Hepatocyte (in vitro differentiated cells): ENCODE measurements around the gene TUBB3. TPM values are rescaled to one million over a fixed set of nuclear protein-coding genes. Genes with fewer than 3 reads are reported as not detected.

Source experiments
- DNase-seq: peaks from one replicate; pipeline ENCODE4 v3.0.0-alpha.2; 2016; ENCODE audit warnings: low spot score
- H2AFZ ChIP-seq: fragments of 200-600 bp; sonication (generic); 2 replicates; pipeline ENCODE4 v1.6.0; 2016; ENCODE audit warnings: antibody characterized with exemption, mild to moderate bottlenecking
- H3K27ac ChIP-seq: fragments of 200-600 bp; sonication (generic); 2 replicates; pipeline ENCODE4 v1.5.1; 2016; ENCODE audit warnings: mild to moderate bottlenecking
- H3K27me3 ChIP-seq: fragments of 200-600 bp; sonication (generic); 2 replicates; pipeline ENCODE4 v1.6.1; 2016
- H3K36me3 ChIP-seq: fragments of 200-600 bp; sonication (generic); replicated peaks from 2 replicates; pipeline ENCODE4 v1.5.1; 2016; ENCODE audit warnings: low read depth; ENCODE audit not compliant: insufficient read depth
- H3K4me1 ChIP-seq: fragments of 200-600 bp; sonication (generic); 2 replicates; pipeline ENCODE4 v1.5.1; 2016; ENCODE audit warnings: mild to moderate bottlenecking, moderate library complexity; ENCODE audit not compliant: insufficient read depth
- H3K4me2 ChIP-seq: fragments of 200-600 bp; sonication (generic); 2 replicates; pipeline ENCODE4 v1.6.0; 2016
- H3K4me3 ChIP-seq: fragments of 200-600 bp; sonication (generic); 2 replicates; pipeline ENCODE4 v1.5.1; 2016; ENCODE audit warnings: mild to moderate bottlenecking
- H3K79me2 ChIP-seq: fragments of 200-600 bp; sonication (generic); 2 replicates; pipeline ENCODE4 v1.6.0; 2017; ENCODE audit warnings: mild to moderate bottlenecking
- H3K9me2 ChIP-seq: fragments of 200-600 bp; sonication (generic); replicated peaks from 2 replicates; pipeline ENCODE4 v1.6.0; 2017; ENCODE audit warnings: mild to moderate bottlenecking; ENCODE audit not compliant: insufficient read depth
- H3K9me3 ChIP-seq: fragments of 200-600 bp; sonication (generic); 2 replicates; pipeline ENCODE4 v1.5.1; 2016; ENCODE audit warnings: low read depth, mild to moderate bottlenecking
- H4K20me1 ChIP-seq: fragments of 200-600 bp; sonication (generic); 2 replicates; pipeline ENCODE4 v1.6.0; 2016; ENCODE audit warnings: mild to moderate bottlenecking; ENCODE audit not compliant: insufficient read depth, poor library complexity, severe bottlenecking
- EZH2 ChIP-seq: fragments of 200-600 bp; sonication (generic); IDR thresholded peaks from 2 replicates; pipeline ENCODE4 v1.6.1; 2016; ENCODE audit warnings: antibody characterized with exemption, mild to moderate bottlenecking, borderline replicate concordance
- EZH2phosphoT487 ChIP-seq: fragments of 200-600 bp; sonication (generic); IDR thresholded peaks from one replicate; pipeline ENCODE4 v1.6.1; 2018; ENCODE audit warnings: antibody characterized with exemption, mild to moderate bottlenecking, low read depth, moderate library complexity; ENCODE audit not compliant: unreplicated experiment, severe bottlenecking
- WGBS: methylation state at CpG from one replicate; pipeline ENCODE4 v1.1.6; 2016; ENCODE audit warnings: low lambda C conversion rate; ENCODE audit errors: missing lambda C conversion rate; 5-methylcytosine and 5-hydroxymethylcytosine counted together
- polyA plus RNA-seq: library from polyadenylated mRNA; unstranded; fragments of >200 nt; fragmentation: Nextera tagmentation; extraction: Ambion mirVana; gene quantifications from 2 replicates; pipeline ENCODE4 v1.2.1, GENCODE V29; 2016
- total RNA-seq: library from RNA; depleted of rRNA; stranded (reverse); fragments of >200 nt; gene quantifications from 2 replicates; pipeline ENCODE4 v1.2.3, GENCODE V29; 2014
- TF ChIP-seq, protein P1 (sequence below): fragments of 200-600 bp; sonication (generic); IDR thresholded peaks from 2 replicates; pipeline ENCODE4 v1.5.1; 2016; ENCODE audit warnings: antibody characterized with exemption, mild to moderate bottlenecking; ENCODE audit not compliant: poor library complexity

TUBB3 gene
- total and polyA plus RNA-seq, 2 experiments from 2014 or later, result 69.3 to 87.2 TPM

DNA sequence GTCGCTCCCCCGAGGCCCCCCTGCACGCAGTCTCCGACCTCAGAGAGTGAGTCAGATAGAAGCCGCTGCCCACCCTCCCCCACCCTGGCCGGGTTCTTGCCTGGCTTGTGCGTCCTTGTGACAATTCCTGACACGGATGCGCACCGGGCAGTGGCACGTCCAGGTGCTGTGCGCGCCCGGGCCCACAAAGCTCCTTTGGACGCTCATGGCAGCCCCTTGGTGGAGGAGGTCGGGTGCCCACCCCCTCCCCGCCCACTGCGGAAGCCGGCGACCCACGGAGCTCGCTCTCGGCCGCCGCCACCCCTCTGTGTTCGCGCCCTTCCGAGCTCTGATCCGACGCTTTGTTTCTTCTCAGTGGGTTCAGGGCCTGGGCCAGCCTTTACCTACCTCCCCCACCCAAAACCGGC, 662 bp upstream of the TUBB3 start:
- TF ChIP-seq EZH2phosphoT487, result no peak
- TF ChIP-seq, protein P1, sequence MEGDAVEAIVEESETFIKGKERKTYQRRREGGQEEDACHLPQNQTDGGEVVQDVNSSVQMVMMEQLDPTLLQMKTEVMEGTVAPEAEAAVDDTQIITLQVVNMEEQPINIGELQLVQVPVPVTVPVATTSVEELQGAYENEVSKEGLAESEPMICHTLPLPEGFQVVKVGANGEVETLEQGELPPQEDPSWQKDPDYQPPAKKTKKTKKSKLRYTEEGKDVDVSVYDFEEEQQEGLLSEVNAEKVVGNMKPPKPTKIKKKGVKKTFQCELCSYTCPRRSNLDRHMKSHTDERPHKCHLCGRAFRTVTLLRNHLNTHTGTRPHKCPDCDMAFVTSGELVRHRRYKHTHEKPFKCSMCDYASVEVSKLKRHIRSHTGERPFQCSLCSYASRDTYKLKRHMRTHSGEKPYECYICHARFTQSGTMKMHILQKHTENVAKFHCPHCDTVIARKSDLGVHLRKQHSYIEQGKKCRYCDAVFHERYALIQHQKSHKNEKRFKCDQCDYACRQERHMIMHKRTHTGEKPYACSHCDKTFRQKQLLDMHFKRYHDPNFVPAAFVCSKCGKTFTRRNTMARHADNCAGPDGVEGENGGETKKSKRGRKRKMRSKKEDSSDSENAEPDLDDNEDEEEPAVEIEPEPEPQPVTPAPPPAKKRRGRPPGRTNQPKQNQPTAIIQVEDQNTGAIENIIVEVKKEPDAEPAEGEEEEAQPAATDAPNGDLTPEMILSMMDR, result no peak
- no peak for TF ChIP-seq EZH2
- H3K4me3 ChIP-seq, result peak overlapping the region; percentile 58
- H3K27ac ChIP-seq, result peak overlapping the region; percentile 99
- DNase-seq, result peak; percentile 94
- H2AFZ ChIP-seq, result peak overlapping the region; percentile 85
- peaks cover 39% of the 10 kb centered on the region for H3K4me1 ChIP-seq
- 2% methylated on average over 25 of the region's 31 CpGs for whole genome bisulfite sequencing
- H3K27me3 ChIP-seq, result peaks cover 6% of the 10 kb centered on the region
- no peaks in the 10 kb centered on the region for H3K9me2 ChIP-seq
- no peaks in the 10 kb centered on the region for H3K36me3 ChIP-seq
- peak overlapping the region; percentile 84 for H3K4me2 ChIP-seq
- peaks cover 27% of the 10 kb centered on the region for H4K20me1 ChIP-seq
- H3K79me2 ChIP-seq, result peaks cover 11% of the 10 kb centered on the region
- H3K9me3 ChIP-seq, result no peaks in the 10 kb centered on the region

DNA sequence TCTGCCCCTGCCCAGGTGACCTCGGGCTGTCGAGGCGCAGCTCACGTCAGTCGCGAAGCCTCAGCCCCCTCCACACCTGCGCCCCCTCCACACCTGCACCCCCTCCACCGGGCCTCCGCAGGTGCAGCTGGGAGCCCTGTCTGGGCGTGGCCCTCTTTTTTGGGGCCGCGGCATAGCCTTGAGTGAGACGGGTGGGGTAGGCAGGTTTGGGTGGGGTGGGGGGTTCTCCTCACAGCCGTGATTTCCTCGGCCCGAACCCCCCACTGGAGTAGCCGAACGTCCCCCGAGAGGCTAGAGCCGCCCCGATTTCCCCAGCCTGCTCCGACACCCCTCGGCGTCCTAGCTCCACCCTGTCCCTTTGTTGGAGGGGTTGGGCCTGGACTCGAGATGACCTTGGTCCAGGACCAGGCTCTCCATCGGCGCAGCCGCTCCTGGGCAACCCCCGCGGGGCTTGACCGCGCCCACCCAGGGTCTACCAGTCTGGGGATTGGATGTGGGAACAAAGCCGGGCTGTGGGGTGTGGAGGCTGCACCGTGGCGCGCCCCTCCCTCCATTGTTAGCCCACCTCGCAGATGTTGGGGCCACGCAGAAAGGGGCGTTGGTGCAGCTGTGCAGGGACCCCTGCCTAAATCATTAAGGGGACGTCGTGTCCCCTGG, 626 bp downstream of the TUBB3 start:
- H3K79me2 ChIP-seq, result peaks cover 16% of the 10 kb centered on the region
- H2AFZ ChIP-seq, result no peak overlapping the region
- peaks cover 31% of the 10 kb centered on the region for H3K4me1 ChIP-seq
- WGBS, result 3% methylated on average over 26 of the region's 41 CpGs
- H3K36me3 ChIP-seq, result no peaks in the 10 kb centered on the region
- H3K9me3 ChIP-seq, result no peaks in the 10 kb centered on the region
- H3K27ac ChIP-seq, result no peak overlapping the region
- H3K9me2 ChIP-seq, result no peaks in the 10 kb centered on the region
- H4K20me1 ChIP-seq, result peaks cover 27% of the 10 kb centered on the region
- peak overlapping the region; percentile 58 for H3K4me3 ChIP-seq
- TF ChIP-seq, protein P1, result no peak
- TF ChIP-seq EZH2 (no peak), EZH2phosphoT487 (no peak)
- peak overlapping the region; percentile 84 for H3K4me2 ChIP-seq
- peaks cover 6% of the 10 kb centered on the region for H3K27me3 ChIP-seq
- peak; percentile 47 for DNase-seq

DNA sequence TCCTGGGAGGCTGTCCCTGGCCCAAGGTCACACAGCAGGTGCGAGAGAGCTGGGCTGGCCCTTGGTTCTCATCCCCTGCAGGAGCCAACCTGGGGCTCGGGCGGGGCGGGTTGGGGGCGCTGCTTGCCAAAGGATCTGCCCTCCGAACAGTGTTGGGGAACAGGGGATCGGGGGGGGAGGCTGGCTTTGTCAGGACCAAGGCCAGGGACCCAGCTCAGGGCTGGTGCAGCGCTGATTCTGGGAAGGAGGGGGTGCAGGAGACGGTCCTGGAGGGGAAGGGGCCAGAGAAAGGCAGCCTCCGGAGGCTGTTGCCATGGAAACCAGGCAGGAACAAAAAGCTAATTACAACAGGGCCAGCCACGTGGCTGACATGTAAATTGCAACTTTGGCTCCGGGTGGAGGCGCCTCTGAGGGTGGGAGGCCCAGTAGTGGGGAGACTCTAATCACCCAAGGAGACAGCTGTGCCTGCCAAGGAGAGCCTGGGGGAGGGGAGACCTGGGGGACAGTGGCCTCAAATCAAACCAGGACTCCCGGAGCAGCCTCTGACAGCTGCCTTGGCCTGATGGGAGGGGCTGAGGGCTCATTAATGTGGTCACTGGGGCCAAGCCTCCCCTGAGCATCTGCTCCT, 1.3 kb downstream of the TUBB3 start:
- Histone ChIP-seq H2AFZ (no peak overlapping the region), H3K36me3 (no peaks in the 10 kb centered on the region), H3K4me1 (peaks cover 27% of the 10 kb centered on the region), H3K4me3 (peak overlapping the region; percentile 58), H4K20me1 (peaks cover 27% of the 10 kb centered on the region), H3K27ac (no peak overlapping the region), H3K9me2 (no peaks in the 10 kb centered on the region), H3K27me3 (peaks cover 6% of the 10 kb centered on the region), H3K4me2 (peak overlapping the region; percentile 84), H3K9me3 (no peaks in the 10 kb centered on the region), H3K79me2 (peaks cover 16% of the 10 kb centered on the region)
- WGBS, result 0% methylated on average over 8 of the region's 14 CpGs
- DNase-seq, result peak; percentile 77
- TF ChIP-seq, protein P1, result no peak
- TF ChIP-seq EZH2phosphoT487 (no peak), EZH2 (no peak)
